Activated T-helper 1 cell treated with anti-CD3 and anti-CD28 coated beads, Interleukin-2, amount 50 U/mL, for 16 hours (primary cell): ENCODE data around the gene FAM209A.
"Not testable (repeated sequence)": the region's sequence is repeated elsewhere in the genome, so short reads cannot be mapped to it uniquely, and the experiment has no call there.

ENCODE experiments used
- DNase-seq, 2 donors: peaks; one replicate each; pipeline ENCODE4 v3.0.0-alpha.2; 2020; ENCODE audit warnings: low read depth in 1 of 2, low spot score in 1 of 2

FAM209A gene

GRCh38 chr20:56537997-56538396, 13.5 kb downstream of the FAM209A start:
- no peak for DNase-seq

GRCh38 chr20:56540415-56540814, 15.9 kb downstream of the FAM209A start:
- no peak for DNase-seq

GRCh38 chr20:56542489-56543030, 18.0 kb downstream of the FAM209A start:
- DNase-seq, result no peak

DNA sequence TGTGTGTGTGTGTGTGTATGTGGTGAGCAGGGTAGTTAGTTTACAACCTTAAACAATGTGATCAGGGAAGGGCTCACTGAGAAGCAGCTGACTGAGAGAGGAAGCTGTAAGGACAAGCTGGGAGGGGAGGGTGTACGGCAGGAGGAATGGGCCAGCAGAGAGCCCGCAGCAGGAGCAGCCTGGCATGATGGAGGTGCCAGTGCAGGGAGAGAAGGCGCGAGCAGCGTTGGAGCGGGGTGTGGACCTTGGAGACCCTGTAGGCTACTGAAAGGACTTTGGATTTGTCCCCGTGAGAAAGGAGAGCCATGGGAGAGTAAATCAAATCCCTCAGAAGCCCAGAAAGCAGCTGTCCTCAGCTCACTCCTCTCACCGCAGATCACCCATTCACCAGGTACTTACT, 27.0 kb downstream of the FAM209A start:
- no peak for DNase-seq

DNA sequence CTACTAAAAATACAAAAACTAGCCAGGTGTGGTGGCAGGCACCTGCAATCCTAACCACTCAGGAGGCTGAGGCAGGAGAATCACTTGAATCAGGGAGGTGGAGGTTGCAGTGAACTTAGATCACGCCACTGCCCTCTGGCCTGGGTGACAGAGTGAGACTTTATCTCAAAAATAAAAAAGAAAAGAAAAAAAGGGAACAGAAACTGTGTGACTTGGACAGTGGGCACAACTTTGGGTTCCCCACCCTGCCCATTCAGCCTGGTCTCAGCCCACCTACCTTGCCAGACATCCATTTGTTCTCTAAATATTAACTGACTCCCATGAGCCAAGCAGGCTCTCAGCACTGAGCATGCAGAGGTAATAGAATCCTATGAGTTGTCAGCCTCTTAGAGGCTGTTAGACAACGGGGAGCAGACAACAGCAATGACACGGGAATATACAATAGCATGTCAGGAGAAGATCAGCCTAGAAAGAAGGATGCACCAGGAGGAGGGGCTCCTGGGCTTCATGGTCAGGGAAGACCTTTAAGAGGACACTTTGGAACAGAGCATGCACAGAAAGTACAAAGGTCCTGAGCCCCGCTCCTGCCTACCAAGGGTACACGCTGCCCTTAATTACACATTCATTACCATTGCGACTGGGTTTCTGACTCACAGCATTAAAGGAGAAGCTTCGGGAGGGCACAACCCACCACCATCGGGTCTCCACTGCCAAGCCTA, 28.5 kb downstream of the FAM209A start:
- no peak for DNase-seq

GRCh38 chr20:56554869-56555268, 30.3 kb downstream of the FAM209A start:
- DNase-seq, result no peak

DNA sequence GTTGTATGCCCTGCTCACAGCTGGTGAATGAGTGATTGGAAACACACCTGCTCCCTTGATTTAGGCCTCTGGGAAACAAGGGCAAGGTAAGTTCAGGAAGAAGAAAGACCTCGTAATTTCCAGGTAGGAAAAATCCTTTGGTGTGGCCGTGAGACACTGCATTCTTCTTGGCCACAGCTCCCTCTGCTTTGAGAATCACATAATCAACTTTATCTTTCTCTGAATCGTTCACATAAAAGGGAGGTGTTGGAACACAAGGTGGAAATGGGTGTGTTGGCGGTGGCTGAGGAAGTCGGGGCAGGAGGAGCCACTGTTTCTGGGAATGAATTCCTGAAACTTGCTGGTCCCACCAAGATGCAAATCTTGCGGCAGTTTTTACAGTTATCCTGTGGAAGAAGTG, 34.4 kb downstream of the FAM209A start:
- DNase-seq, result no peak

DNA sequence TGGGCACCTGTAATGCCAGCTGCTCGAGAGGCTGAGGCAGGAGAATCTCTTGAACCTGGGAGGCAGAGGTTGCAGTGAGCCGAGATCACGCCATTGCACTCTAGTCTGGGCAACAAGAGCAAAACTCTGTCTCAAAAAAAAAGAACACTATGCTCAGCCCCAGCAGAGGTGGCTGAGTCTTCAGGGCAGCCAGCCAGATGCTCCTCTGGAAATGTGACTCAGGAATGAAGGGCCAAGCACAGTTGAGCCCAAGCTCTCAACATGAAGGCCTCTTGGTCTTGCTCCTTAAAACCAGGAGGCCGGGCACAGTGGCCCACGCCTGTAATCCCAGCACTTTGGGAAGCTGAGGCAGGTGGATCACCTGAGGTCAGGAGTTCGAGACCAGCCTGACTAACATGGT, 40.0 kb downstream of the FAM209A start:
- not testable (repeated sequence) for DNase-seq

GRCh38 chr20:56565511-56565910, 41.0 kb downstream of the FAM209A start:
- DNase-seq, result no peak

GRCh38 chr20:56566621-56567020, 42.1 kb downstream of the FAM209A start:
- no peak for DNase-seq

GRCh38 chr20:56570832-56571231, 46.3 kb downstream of the FAM209A start:
- DNase-seq, result no peak

GRCh38 chr20:56572172-56572571, 47.6 kb downstream of the FAM209A start:
- no peak for DNase-seq

GRCh38 chr20:56573986-56574385, 49.4 kb downstream of the FAM209A start:
- no peak for DNase-seq

GRCh38 chr20:56574531-56575142, 50.1 kb downstream of the FAM209A start:
- no peak for DNase-seq

DNA sequence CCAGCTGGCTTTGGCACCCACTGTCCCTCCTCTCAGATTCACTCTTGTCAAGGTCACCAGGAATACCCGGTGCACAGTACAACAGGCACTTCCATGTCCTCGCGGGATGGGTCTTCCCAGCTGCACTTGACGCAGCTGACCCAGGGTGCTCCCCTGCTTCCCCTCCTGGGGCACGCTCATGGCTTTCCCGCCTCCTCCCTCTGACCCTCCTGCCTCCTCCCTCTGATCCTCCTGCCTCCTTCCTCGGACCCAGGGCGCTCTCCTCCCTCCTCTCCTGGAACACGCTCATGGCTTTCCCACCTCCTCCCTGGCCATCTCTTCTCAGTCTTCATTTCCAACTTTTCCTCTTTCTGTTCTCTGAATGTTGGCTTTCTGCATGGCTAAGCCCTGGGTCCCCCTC, 50.6 kb downstream of the FAM209A start:
- no peak for DNase-seq
